Suprapubic skin (tissue), 4 donors: Measurements from ENCODE around the gene NFX1. TPM values are rescaled to one million over a fixed set of nuclear protein-coding genes. Genes with fewer than 3 reads are reported as not detected.

Source experiments
- DNase-seq, 2 donors: peaks; one replicate each; pipeline ENCODE4 v3.0.0-alpha.2; 2019; ENCODE audit warnings: low spot score in 2 of 2
- H3K27ac ChIP-seq: fragments of 200-600 bp; sonication (generic); one replicate; pipeline ENCODE4 v1.5.1; 2019
- H3K27me3 ChIP-seq: fragments of 200-600 bp; sonication (generic); one replicate; pipeline ENCODE4 v1.5.1; 2019
- H3K36me3 ChIP-seq: fragments of 200-600 bp; sonication (generic); one replicate; pipeline ENCODE4 v1.5.1; 2019
- H3K4me1 ChIP-seq: fragments of 200-600 bp; sonication (generic); one replicate; pipeline ENCODE4 v1.5.1; 2019
- H3K4me3 ChIP-seq: fragments of 200-600 bp; sonication (generic); one replicate; pipeline ENCODE4 v1.5.1; 2019; ENCODE audit warnings: mild to moderate bottlenecking
- H3K9me3 ChIP-seq: fragments of 200-600 bp; sonication (generic); one replicate; pipeline ENCODE4 v1.5.1; 2019
- CTCF ChIP-seq, 2 donors: fragments of 200-600 bp in 1 of 2; fragments of 450-650 bp in 1 of 2; sonication (generic) in 1 of 2; IDR thresholded peaks; one replicate each; pipeline ENCODE4 v1.5.1; 2016 to 2019; ENCODE audit warnings: antibody characterized with exemption in 2 of 2, mild to moderate bottlenecking in 1 of 2, moderate library complexity in 1 of 2
- EP300 ChIP-seq: sonication (generic); formaldehyde crosslinking; IDR thresholded peaks from one replicate; pipeline ENCODE4 v1.6.1; 2017; ENCODE audit warnings: antibody characterized with exemption
- POLR2A ChIP-seq, 2 donors: fragments of 450-650 bp; IDR thresholded peaks; one replicate each; pipeline ENCODE4 v1.6.1; 2017; ENCODE audit warnings: antibody characterized with exemption in 2 of 2, mild to moderate bottlenecking in 2 of 2, moderate library complexity in 2 of 2
- POLR2AphosphoS5 ChIP-seq, 3 donors: sonication (generic); formaldehyde crosslinking; IDR thresholded peaks; one replicate each; pipeline ENCODE4 v1.6.1; 2017; ENCODE audit warnings: antibody characterized with exemption in 3 of 3
- WGBS: methylation state at CpG from one replicate; pipeline ENCODE4 v1.1.5; 2018; 5-methylcytosine and 5-hydroxymethylcytosine counted together
- total RNA-seq, 4 donors: library from RNA; depleted of rRNA; stranded (reverse); fragments of >200 nt; gene quantifications; one replicate each; pipeline ENCODE4 v1.1.0, GENCODE V29; 2016

The NFX1 gene
- total RNA-seq = 10 to 100 TPM; 42.0 to 91.4 (median 46.0) TPM

GRCh38 chr9:33290247-33291030 lies at the start of gene NFX1:
TSS of gene NFX1 (plus strand) at chr9:33290516. CDS start at chr9:33290573, 57 bp downstream.
- under 1% methylated on average over 61 of the region's 63 CpGs for WGBS
- peaks cover 69% of the 10 kb centered on the region for H3K4me1 ChIP-seq
- H3K27me3 ChIP-seq = no peaks in the 10 kb centered on the region
- no peaks in the 10 kb centered on the region for H3K9me3 ChIP-seq
- peak within 1 kb of the TSS; percentile 79 for H3K4me3 ChIP-seq
- peak within 1 kb of the TSS; percentile 100 for H3K27ac ChIP-seq
- H3K36me3 ChIP-seq = peaks cover 31% of the 10 kb centered on the region
- DNase-seq = peak; percentile 99
- TF ChIP-seq POLR2A (IDR thresholded peaks at IDR 0.05) (peak in 1 of 2 donors; percentile 87), EP300 (no peak), CTCF (IDR thresholded peaks at IDR 0.05) (no peak), POLR2AphosphoS5 (IDR thresholded peaks at IDR 0.05) (peak; percentile 93 to 99 (median 95))

- WGBS = 68% methylated on average over 5 of the region's 5 CpGs
- H3K27me3 ChIP-seq = no peaks in the 10 kb centered on the region
- TF ChIP-seq POLR2AphosphoS5 (IDR thresholded peaks at IDR 0.05) = no peak
- no peak for TF ChIP-seq CTCF (IDR thresholded peaks at IDR 0.05)
- no peak for TF ChIP-seq EP300
- no peak for TF ChIP-seq POLR2A (IDR thresholded peaks at IDR 0.05)
- H3K27ac ChIP-seq = no peak overlapping the region
- H3K9me3 ChIP-seq = no peaks in the 10 kb centered on the region
- no peaks in the 10 kb centered on the region for H3K4me1 ChIP-seq
- no peaks in the 10 kb centered on the region for H3K36me3 ChIP-seq
- peak in 1 of 2 donors; percentile 49 for DNase-seq
- no peak overlapping the region for H3K4me3 ChIP-seq
Measured at GRCh38 chr9:33241298-33241697, 49.0 kb upstream of the NFX1 start.

GRCh38 chr9:33242609-33243134 lies 47.6 kb upstream of the NFX1 start:
- no peak overlapping the region for H3K4me3 ChIP-seq
- no peak for TF ChIP-seq POLR2A (IDR thresholded peaks at IDR 0.05)
- no peak for TF ChIP-seq CTCF (IDR thresholded peaks at IDR 0.05)
- TF ChIP-seq POLR2AphosphoS5 (IDR thresholded peaks at IDR 0.05) = no peak
- no peak for TF ChIP-seq EP300
- WGBS = 82% methylated on average over 6 of the region's 6 CpGs

GRCh38 chr9:33244137-33244784 lies 46.1 kb upstream of the NFX1 start:
- peaks cover 6% of the 10 kb centered on the region for H3K36me3 ChIP-seq
- TF ChIP-seq POLR2AphosphoS5 (IDR thresholded peaks at IDR 0.05) = no peak
- TF ChIP-seq CTCF (IDR thresholded peaks at IDR 0.05) = no peak
- no peak for TF ChIP-seq POLR2A (IDR thresholded peaks at IDR 0.05)
- H3K4me1 ChIP-seq = no peaks in the 10 kb centered on the region
- no peaks in the 10 kb centered on the region for H3K27me3 ChIP-seq
- peak in 1 of 2 donors; percentile 26 for DNase-seq
- 86% methylated on average over 9 of the region's 9 CpGs for WGBS
- H3K27ac ChIP-seq = no peak overlapping the region
- no peaks in the 10 kb centered on the region for H3K9me3 ChIP-seq
- no peak overlapping the region for H3K4me3 ChIP-seq

More at GRCh38 chr9:33242609-33243134, 47.6 kb upstream of the NFX1 start:
- Histone ChIP-seq H3K4me1 (no peaks in the 10 kb centered on the region), H3K9me3 (no peaks in the 10 kb centered on the region), H3K27ac (no peak overlapping the region), H3K27me3 (no peaks in the 10 kb centered on the region), H3K36me3 (no peaks in the 10 kb centered on the region)
- no peak for DNase-seq

- TF ChIP-seq EP300 = no peak
- no peak for TF ChIP-seq CTCF (IDR thresholded peaks at IDR 0.05)
- no peak for TF ChIP-seq POLR2A (IDR thresholded peaks at IDR 0.05)
- TF ChIP-seq POLR2AphosphoS5 (IDR thresholded peaks at IDR 0.05) = no peak
- Histone ChIP-seq H3K4me3 (no peak overlapping the region), H3K27ac (no peak overlapping the region), H3K27me3 (no peaks in the 10 kb centered on the region), H3K4me1 (peaks cover under 1% of the 10 kb centered on the region), H3K36me3 (peaks cover 6% of the 10 kb centered on the region), H3K9me3 (no peaks in the 10 kb centered on the region)
- peak in 1 of 2 donors; percentile 32 for DNase-seq
- 95% methylated on average over 2 of the region's 2 CpGs for WGBS
Measured at GRCh38 chr9:33245341-33245740, 45.0 kb upstream of the NFX1 start.
